H1 (cell line): ENCODE results near the gene ZNF423. TPM values are rescaled to one million over a fixed set of nuclear protein-coding genes. Genes with fewer than 3 reads are reported as not detected.

Experiments used
- CTCF ChIA-PET: fragments of 300-600 bp; sonication (Branson Sonifier 250); formaldehyde crosslinking; loops from one replicate; lab custom pipeline; 2021; ENCODE audit not compliant: partially characterized antibody; lab: Charles Lee
- POLR2A ChIA-PET: fragments of 300-600 bp; sonication (Branson Sonifier 250); formaldehyde crosslinking; loops from one replicate; lab custom pipeline; 2021; ENCODE audit warnings: inconsistent platforms; ENCODE audit not compliant: partially characterized antibody; lab: Charles Lee
- DNase-seq, 2 experiments: peaks; one replicate each; pipeline versions ENCODE4 v3.0.0 to v3.0.0-alpha.2; 2010 to 2022; ENCODE audit warnings: low spot score in 2 of 2, low read depth in 1 of 2, mixed read lengths in 1 of 2
- FAIRE-seq: peaks from 2 replicates; lab custom pipeline; 2011; peaks lifted over from hg19 to GRCh38; lab: Jason Lieb, UNC
- H2AFZ ChIP-seq: 2 replicates; pipeline ENCODE4 v1.8.1; 2012; ENCODE audit warnings: low read length, inconsistent platforms
- H2AK5ac ChIP-seq: 2 replicates; pipeline ENCODE4 v1.6.1; 2013; ENCODE audit warnings: low read depth, low read length
- H2BK120ac ChIP-seq: replicated peaks from 2 replicates; pipeline ENCODE3; 2013; ENCODE audit warnings: low read depth, low read length, inconsistent platforms
- H2BK12ac ChIP-seq: 2 replicates; pipeline ENCODE4 v1.6.1; 2013; ENCODE audit warnings: low read depth, low read length
- H2BK15ac ChIP-seq: 2 replicates; pipeline ENCODE4 v1.6.1; 2013; ENCODE audit warnings: low read length
- H2BK20ac ChIP-seq: 2 replicates; pipeline ENCODE4 v1.6.1; 2013; ENCODE audit warnings: low read length
- H2BK5ac ChIP-seq: 2 replicates; pipeline ENCODE4 v1.6.1; 2013; ENCODE audit warnings: low read depth, low read length
- H3K14ac ChIP-seq: 2 replicates; pipeline ENCODE4 v1.6.1; 2013; ENCODE audit warnings: inconsistent platforms; ENCODE audit not compliant: insufficient read length
- H3K18ac ChIP-seq: 2 replicates; pipeline ENCODE4 v1.6.1; 2013; ENCODE audit warnings: low read length; ENCODE audit errors: extremely low read depth
- H3K23ac ChIP-seq: 2 replicates; pipeline ENCODE4 v1.6.1; 2013; ENCODE audit warnings: inconsistent platforms; ENCODE audit not compliant: insufficient read length
- H3K23me2 ChIP-seq: 2 replicates; pipeline ENCODE4 v1.6.1; 2013; ENCODE audit warnings: low read depth, low read length
- H3K27ac ChIP-seq: 2 replicates; pipeline ENCODE4 v1.6.1; 2011; ENCODE audit warnings: low read depth, low read length, inconsistent platforms
- H3K27me3 ChIP-seq, 4 experiments: replicated peaks in 1 of 4; 1 replicate in 1 of 4; 2 replicates in 3 of 4; pipeline versions ENCODE4 v1.6.1 to v1.8.1; 2011 to 2013; ENCODE audit warnings: low read length in 3 of 4, mild to moderate bottlenecking in 3 of 4, inconsistent platforms in 2 of 4, mixed read lengths in 2 of 4, moderate library complexity in 1 of 4; ENCODE audit not compliant: control insufficient read depth in 3 of 4, insufficient read depth in 3 of 4; ENCODE audit errors: extremely low read depth in 1 of 4
- H3K36me3 ChIP-seq, 4 experiments: 2 replicates each; pipeline versions ENCODE4 v1.6.1 to v1.8.1; 2011 to 2013; ENCODE audit warnings: mild to moderate bottlenecking in 4 of 4, low read length in 3 of 4, moderate library complexity in 2 of 4, control low read depth in 1 of 4, inconsistent platforms in 1 of 4; ENCODE audit not compliant: insufficient read depth in 4 of 4, control insufficient read depth in 2 of 4
- H3K4ac ChIP-seq: replicated peaks from 2 replicates; pipeline ENCODE3; 2013; ENCODE audit warnings: low read length, low read depth, mixed read lengths, inconsistent platforms; ENCODE audit not compliant: insufficient read length
- H3K4me1 ChIP-seq, 4 experiments: replicated peaks in 1 of 4; 1 replicate in 1 of 4; 2 replicates in 3 of 4; pipeline versions ENCODE4 v1.6.1 to v1.8.1; 2011 to 2013; ENCODE audit warnings: low read length in 3 of 4, inconsistent platforms in 2 of 4, mixed read lengths in 1 of 4; ENCODE audit not compliant: insufficient read depth in 4 of 4, control insufficient read depth in 3 of 4
- H3K4me2 ChIP-seq, 2 experiments: 2 replicates each; pipeline versions ENCODE4 v1.6.1 to v1.8.1; 2011 to 2013; ENCODE audit warnings: low read depth in 2 of 2, low read length in 2 of 2, control low read depth in 1 of 2, inconsistent platforms in 1 of 2, mild to moderate bottlenecking in 1 of 2; ENCODE audit not compliant: insufficient read depth in 1 of 2
- H3K4me3 ChIP-seq, 4 experiments: fragments of 200-600, 300-600 bp in 1 of 4; sonication (generic), shearing (Covaris generic), sonication (Bioruptor Twin) in 1 of 4; 2 replicates each; pipeline versions ENCODE4 v1.5.1 to v1.8.1; 2011 to 2016; ENCODE audit warnings: low read length in 4 of 4, low read depth in 3 of 4, control low read depth in 2 of 4, inconsistent platforms in 2 of 4, mild to moderate bottlenecking in 2 of 4, mixed read lengths in 1 of 4, moderate library complexity in 1 of 4; ENCODE audit not compliant: insufficient read depth in 2 of 4; ENCODE audit errors: extremely low read depth in 1 of 4
- H3K56ac ChIP-seq: replicated peaks from 2 replicates; pipeline ENCODE3; 2013; ENCODE audit warnings: low read depth, mild to moderate bottlenecking, mixed read lengths, low read length, inconsistent platforms; ENCODE audit not compliant: insufficient read length
- H3K79me1 ChIP-seq: 2 replicates; pipeline ENCODE4 v1.6.1; 2013; ENCODE audit warnings: low read depth, low read length, control low read depth
- H3K79me2 ChIP-seq, 2 experiments: 2 replicates each; pipeline versions ENCODE4 v1.6.1 to v1.8.1; 2012 to 2013; ENCODE audit warnings: low read length in 2 of 2, mild to moderate bottlenecking in 2 of 2, inconsistent platforms in 1 of 2; ENCODE audit not compliant: insufficient read depth in 2 of 2, control insufficient read depth in 1 of 2
- H3K9ac ChIP-seq, 4 experiments: replicated peaks in 1 of 4; 1 replicate in 1 of 4; 2 replicates in 3 of 4; pipeline versions ENCODE4 v1.6.1 to v1.8.1; 2011 to 2013; ENCODE audit warnings: low read depth in 3 of 4, low read length in 3 of 4, control low read depth in 2 of 4, mild to moderate bottlenecking in 2 of 4, moderate library complexity in 2 of 4, inconsistent platforms in 1 of 4; ENCODE audit errors: extremely low read depth in 1 of 4
- H3K9me3 ChIP-seq, 2 experiments: 2 replicates each; pipeline versions ENCODE4 v1.6.1 to v1.8.1; 2012 to 2013; ENCODE audit warnings: mild to moderate bottlenecking in 2 of 2, moderate library complexity in 2 of 2, control low read depth in 1 of 2, inconsistent platforms in 1 of 2, low read depth in 1 of 2, low read length in 1 of 2, mixed read lengths in 1 of 2; ENCODE audit not compliant: insufficient read depth in 2 of 2
- H4K20me1 ChIP-seq, 2 experiments: replicated peaks in 1 of 2; 2 replicates each; pipeline versions ENCODE3 to v1.8.1; 2011 to 2013; ENCODE audit warnings: inconsistent platforms in 2 of 2, low read length in 2 of 2, mild to moderate bottlenecking in 1 of 2; ENCODE audit not compliant: insufficient read depth in 2 of 2, control insufficient read depth in 1 of 2
- H4K5ac ChIP-seq: 2 replicates; pipeline ENCODE4 v1.6.1; 2013; ENCODE audit warnings: low read length, low read depth, mixed read lengths, inconsistent platforms; ENCODE audit not compliant: insufficient read length
- H4K8ac ChIP-seq: 2 replicates; pipeline ENCODE4 v1.8.0; 2013; ENCODE audit warnings: mild to moderate bottlenecking, moderate library complexity, low read length, inconsistent platforms; ENCODE audit not compliant: insufficient read depth; ENCODE audit errors: extremely low read depth
- H4K91ac ChIP-seq: replicated peaks from 2 replicates; pipeline ENCODE3; 2013; ENCODE audit warnings: low read length, mixed read lengths, inconsistent platforms; ENCODE audit not compliant: insufficient read length
- EP300 ChIP-seq, 2 experiments: IDR thresholded peaks; 1 replicate in 1 of 2; 2 replicates in 1 of 2; pipeline ENCODE4 v1.6.1; 2011 to 2012; ENCODE audit warnings: low read depth in 2 of 2, low read length in 2 of 2, mild to moderate bottlenecking in 2 of 2, borderline replicate concordance in 1 of 2, inconsistent platforms in 1 of 2, moderate library complexity in 1 of 2
- HDAC6 ChIP-seq: IDR thresholded peaks from one replicate; pipeline ENCODE4 v1.7.1; 2012; ENCODE audit warnings: low read depth, mild to moderate bottlenecking, inconsistent platforms, low read length, moderate library complexity
- KDM4A ChIP-seq: IDR thresholded peaks from one replicate; pipeline ENCODE4 v1.7.1; 2012; ENCODE audit warnings: low read depth, mild to moderate bottlenecking, moderate library complexity, low read length, inconsistent platforms; ENCODE audit not compliant: severe bottlenecking
- NRF1 ChIP-seq: IDR thresholded peaks from 2 replicates; pipeline ENCODE4 v1.6.1; 2011; ENCODE audit warnings: mild to moderate bottlenecking, low read depth, low read length, improper control_type of control experiment
- RBBP5 ChIP-seq: IDR thresholded peaks from 2 replicates; pipeline ENCODE4 v1.7.1; 2012; ENCODE audit warnings: low read depth, mild to moderate bottlenecking, inconsistent platforms, low read length, moderate library complexity, borderline replicate concordance
- SIRT6 ChIP-seq: IDR thresholded peaks from one replicate; pipeline ENCODE4 v1.7.1; 2012; ENCODE audit warnings: low read length, inconsistent platforms
- WGBS, 2 experiments: shearing (Covaris generic) in 1 of 2; methylation state at CpG; one replicate each; pipeline versions ENCODE4 v1.1.6 to v1.1.7; 2013 to 2015; ENCODE audit warnings: low lambda C conversion rate in 2 of 2, mixed read lengths in 2 of 2, inconsistent platforms in 1 of 2, low coverage in 1 of 2, missing lambda C conversion rate in 1 of 2; ENCODE audit not compliant: insufficient replicate concordance in 2 of 2, insufficient coverage in 1 of 2, insufficient read length in 1 of 2; ENCODE audit errors: extremely low coverage in 1 of 2, missing lambda C conversion rate in 1 of 2; 5-methylcytosine and 5-hydroxymethylcytosine counted together
- polyA plus RNA-seq, 7 experiments: library from polyadenylated mRNA; depleted of rRNA in 3 of 7; stranded (reverse) in 5 of 7; unstranded in 2 of 7; fragments of >200 nt in 5 of 7; fragments of 200-250 nt in 2 of 7; gene quantifications; 1 replicate in 5 of 7; 2 replicates in 1 of 7; 4 replicates in 1 of 7; pipeline versions ENCODE4 v1.2.1 to v1.2.3, GENCODE V29; 2011 to 2013; ENCODE audit warnings: missing spikeins in 2 of 7, mixed read lengths in 2 of 7
- total RNA-seq: library from RNA; stranded (reverse); fragmentation: NEBNext Ultra II Directional; extraction: Animal tissue kit (Norgen Biotek cat#: 25700); gene quantifications from 2 replicates; pipeline ENCODE4 v1.2.1, GENCODE V29; 2021

Gene ZNF423
- total and polyA plus RNA-seq, 2 of the 8 experiments (the other 6 are each of a cell fraction or from before 2014, with no cell fraction given) = 38.2 to 52.3 TPM

GRCh38 chr16:49817754-49818507, 38.0 kb downstream of the ZNF423 start:
- H3K18ac ChIP-seq = no peak overlapping the region
- peaks cover 3 to 5% of the 10 kb centered on the region in 2 experiments for H4K20me1 ChIP-seq
- POLR2A ChIA-PET = interaction anchor here (1.2 kb wide), 1 partner anchor 21 kb away, joined by 5 read pairs; no protein-coding TSS in a partner anchor
- FAIRE-seq (no peak), DNase-seq (no peak)
- no peak overlapping the region for H3K9ac ChIP-seq
- H3K4ac ChIP-seq = no peak overlapping the region
- no peak overlapping the region for H2BK120ac ChIP-seq
- peaks cover 3% of the 10 kb centered on the region; the same call in 1 of the 2 replicates for H3K23me2 ChIP-seq
- no peak overlapping the region for H2BK5ac ChIP-seq
- no peak overlapping the region for H2BK20ac ChIP-seq
- no peak overlapping the region for H2AFZ ChIP-seq
- no peak overlapping the region for H2AK5ac ChIP-seq
- H3K4me3 ChIP-seq = no peak overlapping the region
- no peak overlapping the region for H3K27ac ChIP-seq
- no peak overlapping the region for H4K91ac ChIP-seq
- H3K23ac ChIP-seq = no peak overlapping the region
- H3K56ac ChIP-seq = no peak overlapping the region
- WGBS, 2 experiments = 91% methylated on average over 13 of the region's 13 CpGs; no CpG with 5 or more reads in 1 of the 2 experiments
- peaks cover 2 to 16% (median 8%) of the 10 kb centered on the region in 4 experiments for H3K4me1 ChIP-seq
- H3K9me3 ChIP-seq = no peaks in the 10 kb centered on the region
- H3K79me1 ChIP-seq = peaks cover 2% of the 10 kb centered on the region; the same call in 1 of the 2 replicates
- peaks cover 0 to 3% (median 0%) of the 10 kb centered on the region in 4 experiments; a peak in 1 of 8 replicates for H3K36me3 ChIP-seq
- no peak overlapping the region for H4K8ac ChIP-seq
- H3K4me2 ChIP-seq = no peak overlapping the region
- H3K14ac ChIP-seq = no peak overlapping the region
- CTCF ChIA-PET = interaction anchor here (0.6 to 3.6 kb wide), 6 partner anchors 14 to 113 kb away, joined by 3 to 17 read pairs (median 3); no protein-coding TSS in a partner anchor
- no peak overlapping the region for H4K5ac ChIP-seq
- no peak overlapping the region for H2BK15ac ChIP-seq
- H3K79me2 ChIP-seq = peaks cover 0 to 43% of the 10 kb centered on the region in 2 experiments; a peak in 2 of 4 replicates
- no peaks in the 10 kb centered on the region for H3K27me3 ChIP-seq
- H2BK12ac ChIP-seq = no peak overlapping the region
- TF ChIP-seq RBBP5 = no peak
- no peak for TF ChIP-seq HDAC6
- no peak for TF ChIP-seq KDM4A
- TF ChIP-seq NRF1 = no peak
- TF ChIP-seq EP300 (IDR thresholded peaks at IDR 0.05; ENCODE audit: borderline replicate concordance in 1 of 2, low read depth in 2 of 2, low read length in 2 of 2) = no peak
- no peak for TF ChIP-seq SIRT6
